Upper lobe of right lung (tissue), 1 donor: ENCODE data around the gene BPIFB1. TPM values are rescaled to one million over a fixed set of nuclear protein-coding genes. Genes with fewer than 3 reads are reported as not detected.

Experiments used
- ATAC-seq: fragments of 200-7000 bp; cut with Tn5 transposase; one replicate; pipeline ENCODE4 v1.9.1; 2020; ENCODE audit warnings: mild to moderate bottlenecking, moderate library complexity
- DNase-seq: peaks from one replicate; pipeline ENCODE4 v3.0.0-alpha.2; 2020
- H3K27ac ChIP-seq: fragments of 200-600 bp; one replicate; pipeline ENCODE4 v1.8.0; 2022
- H3K27me3 ChIP-seq: fragments of 200-600 bp; one replicate; pipeline ENCODE4 v1.8.0; 2022; ENCODE audit warnings: mild to moderate bottlenecking
- H3K36me3 ChIP-seq: fragments of 200-600 bp; one replicate; pipeline ENCODE4 v1.8.0; 2022
- H3K4me1 ChIP-seq: fragments of 200-600 bp; one replicate; pipeline ENCODE4 v1.8.0; 2022
- H3K4me3 ChIP-seq: fragments of 200-600 bp; one replicate; pipeline ENCODE4 v1.8.0; 2022; ENCODE audit warnings: mild to moderate bottlenecking
- H3K9me3 ChIP-seq: fragments of 200-600 bp; one replicate; pipeline ENCODE4 v1.8.0; 2022
- CTCF ChIP-seq: fragments of 200-600 bp; IDR thresholded peaks from one replicate; pipeline ENCODE4 v1.8.0; 2022; ENCODE audit warnings: antibody characterized with exemption
- intact Hi-C: fragments of 100-400 bp; cut with DNase I; formaldehyde crosslinking; loops from one replicate; pipeline ENCODE4 v1.11.0; 2022
- total RNA-seq: library from RNA; stranded (reverse); fragmentation: NEBNext Ultra II Directional; extraction: Animal tissue kit (Norgen Biotek cat#: 25700); gene quantifications from one replicate; pipeline ENCODE4 v1.2.1, GENCODE V29; 2021
- donor health status: DM: no; HTN: yes; CAD: no; lungs with severe emphysema.

The BPIFB1 gene
- total RNA-seq, 1 donor from 2014 or later: 0.67 TPM

GRCh38 chr20:33282196-33282934 lies 649 bp upstream of the BPIFB1 start:
- ATAC-seq: no peak
- no peaks in the 10 kb centered on the region for H3K9me3 ChIP-seq
- H3K36me3 ChIP-seq: no peaks in the 10 kb centered on the region
- no peak for DNase-seq
- no peak overlapping the region for H3K4me3 ChIP-seq
- no peaks in the 10 kb centered on the region for H3K27me3 ChIP-seq
- no peak for TF ChIP-seq CTCF
- no peaks in the 10 kb centered on the region for H3K4me1 ChIP-seq
- intact Hi-C loops: no loop called here
- H3K27ac ChIP-seq: no peak overlapping the region

GRCh38 chr20:33284284-33284683 lies 1.3 kb downstream of the BPIFB1 start:
- Histone ChIP-seq H3K9me3 (no peaks in the 10 kb centered on the region), H3K36me3 (no peaks in the 10 kb centered on the region), H3K4me1 (no peaks in the 10 kb centered on the region), H3K27ac (no peak overlapping the region), H3K4me3 (no peak overlapping the region), H3K27me3 (no peaks in the 10 kb centered on the region)
- DNase-seq (no peak), ATAC-seq (no peak)
- intact Hi-C loops: no loop called here
- TF ChIP-seq CTCF: no peak

GRCh38 chr20:33284937-33285336 lies 1.9 kb downstream of the BPIFB1 start:
- Histone ChIP-seq H3K4me3 (no peak overlapping the region), H3K36me3 (no peaks in the 10 kb centered on the region), H3K9me3 (no peaks in the 10 kb centered on the region), H3K27me3 (no peaks in the 10 kb centered on the region), H3K27ac (no peak overlapping the region), H3K4me1 (no peaks in the 10 kb centered on the region)
- TF ChIP-seq CTCF: no peak
- intact Hi-C loops: no loop called here
- ATAC-seq (no peak), DNase-seq (no peak)

GRCh38 chr20:33285861-33286495 lies 3.0 kb downstream of the BPIFB1 start:
- DNase-seq (no peak), ATAC-seq (no peak)
- intact Hi-C loops: no loop called here
- no peak for TF ChIP-seq CTCF
- no peaks in the 10 kb centered on the region for H3K4me1 ChIP-seq
- H3K4me3 ChIP-seq: no peak overlapping the region
- H3K9me3 ChIP-seq: no peaks in the 10 kb centered on the region
- H3K36me3 ChIP-seq: no peaks in the 10 kb centered on the region
- H3K27me3 ChIP-seq: no peaks in the 10 kb centered on the region
- H3K27ac ChIP-seq: no peak overlapping the region

- Histone ChIP-seq H3K27me3 (peaks cover 9% of the 10 kb centered on the region), H3K4me1 (no peaks in the 10 kb centered on the region)
Observed at GRCh38 chr20:33287884-33288283, 4.9 kb downstream of the BPIFB1 start.

More at GRCh38 chr20:33287884-33288283, 4.9 kb downstream of the BPIFB1 start:
- H3K27ac ChIP-seq: no peak overlapping the region
- TF ChIP-seq CTCF: no peak
- DNase-seq: no peak
- no peak overlapping the region for H3K4me3 ChIP-seq
- intact Hi-C loops: no loop called here
- H3K9me3 ChIP-seq: no peaks in the 10 kb centered on the region
- H3K36me3 ChIP-seq: no peaks in the 10 kb centered on the region
- ATAC-seq: no peak
